GM12872 (cell line): ENCODE measurements around the gene LANCL1.
A peak's percentile ranks its signal among the peaks of the same experiment; 100 is the strongest.

Source experiments
- TF ChIP-seq, protein P1 (sequence below): IDR thresholded peaks from 3 replicates; pipeline ENCODE4 v1.5.1; 2011; ENCODE audit warnings: low read depth, mild to moderate bottlenecking, low read length, moderate library complexity; ENCODE audit not compliant: insufficient read depth

LANCL1 gene

DNA sequence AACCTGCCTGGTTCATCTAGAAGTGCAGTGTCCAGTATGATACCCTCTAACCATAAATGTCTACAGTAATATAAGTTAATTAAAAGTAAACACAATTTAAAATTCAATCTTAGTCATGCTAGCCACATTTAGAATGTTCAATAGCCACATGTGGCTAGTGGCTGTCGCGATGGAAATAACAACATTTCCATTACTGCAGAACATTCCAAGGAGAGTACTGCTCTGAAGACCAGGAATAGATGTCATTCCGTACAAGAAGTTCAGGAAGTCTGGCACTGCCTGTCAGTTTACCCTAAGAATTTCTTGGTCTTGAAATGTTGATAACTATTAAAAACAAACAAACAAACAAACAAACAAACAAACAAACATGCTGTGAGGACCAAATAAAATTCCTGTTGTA lies 17.2 kb downstream of the LANCL1 start:
- TF ChIP-seq, protein P1, sequence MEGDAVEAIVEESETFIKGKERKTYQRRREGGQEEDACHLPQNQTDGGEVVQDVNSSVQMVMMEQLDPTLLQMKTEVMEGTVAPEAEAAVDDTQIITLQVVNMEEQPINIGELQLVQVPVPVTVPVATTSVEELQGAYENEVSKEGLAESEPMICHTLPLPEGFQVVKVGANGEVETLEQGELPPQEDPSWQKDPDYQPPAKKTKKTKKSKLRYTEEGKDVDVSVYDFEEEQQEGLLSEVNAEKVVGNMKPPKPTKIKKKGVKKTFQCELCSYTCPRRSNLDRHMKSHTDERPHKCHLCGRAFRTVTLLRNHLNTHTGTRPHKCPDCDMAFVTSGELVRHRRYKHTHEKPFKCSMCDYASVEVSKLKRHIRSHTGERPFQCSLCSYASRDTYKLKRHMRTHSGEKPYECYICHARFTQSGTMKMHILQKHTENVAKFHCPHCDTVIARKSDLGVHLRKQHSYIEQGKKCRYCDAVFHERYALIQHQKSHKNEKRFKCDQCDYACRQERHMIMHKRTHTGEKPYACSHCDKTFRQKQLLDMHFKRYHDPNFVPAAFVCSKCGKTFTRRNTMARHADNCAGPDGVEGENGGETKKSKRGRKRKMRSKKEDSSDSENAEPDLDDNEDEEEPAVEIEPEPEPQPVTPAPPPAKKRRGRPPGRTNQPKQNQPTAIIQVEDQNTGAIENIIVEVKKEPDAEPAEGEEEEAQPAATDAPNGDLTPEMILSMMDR = no peak

DNA sequence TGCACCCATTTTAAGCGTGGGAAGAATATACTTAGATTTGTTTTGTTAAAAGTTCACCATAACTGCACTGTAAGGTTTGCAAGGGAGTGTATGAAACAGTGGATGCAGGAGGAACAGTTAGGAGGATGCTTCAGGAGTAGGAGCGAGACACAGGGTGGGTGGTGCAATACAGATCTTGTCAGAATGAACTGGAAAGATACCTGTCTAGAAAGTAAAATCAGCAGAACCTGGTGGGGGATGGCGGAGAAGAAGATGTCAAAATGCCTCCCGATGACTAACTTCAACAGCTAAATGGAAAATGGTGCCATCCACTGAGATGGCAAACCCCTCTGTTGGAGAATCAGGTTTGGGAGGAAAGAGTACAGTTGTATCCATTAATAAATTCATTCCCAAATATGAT lies 18.2 kb downstream of the LANCL1 start:
- TF ChIP-seq, protein P1 = no peak

DNA sequence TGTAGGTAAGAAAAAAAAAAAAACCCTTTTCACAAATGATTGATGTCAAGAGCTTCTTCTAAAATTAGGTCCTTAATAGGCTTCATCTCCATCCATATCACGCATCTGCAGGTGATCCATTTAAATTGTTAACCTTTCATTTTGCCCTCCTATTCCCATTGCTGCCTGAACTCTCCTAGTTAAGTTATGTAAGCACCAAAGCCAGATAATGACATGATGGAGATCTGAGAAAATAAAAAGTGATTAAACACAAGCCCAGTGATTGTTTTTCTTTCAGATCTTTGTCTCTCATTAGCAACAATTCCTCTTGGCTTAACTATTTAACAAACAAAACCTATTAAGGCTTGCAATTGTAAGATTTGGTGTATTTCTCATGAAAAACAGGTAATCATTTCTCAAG lies 20.0 kb downstream of the LANCL1 start:
- TF ChIP-seq, protein P1 = no peak

DNA sequence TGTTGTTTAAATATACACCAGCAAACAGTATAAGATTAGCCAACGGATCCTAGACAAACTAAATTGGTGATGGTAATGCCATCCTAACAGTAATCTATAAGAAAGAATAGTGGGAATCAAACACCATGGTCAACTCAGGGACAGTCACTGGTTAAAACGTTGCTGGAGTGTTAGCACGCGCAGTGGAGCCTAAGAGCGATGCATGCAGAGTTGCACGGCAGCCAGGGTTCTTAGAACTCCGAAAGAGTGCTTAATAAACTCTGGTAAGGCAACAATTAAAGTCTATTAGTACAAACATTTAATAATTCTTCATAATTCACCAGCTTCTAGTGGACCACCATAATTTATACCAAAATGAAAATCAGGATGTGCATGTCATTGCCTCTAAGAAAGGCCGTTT lies 22.2 kb downstream of the LANCL1 start:
- TF ChIP-seq, protein P1 = no peak

DNA sequence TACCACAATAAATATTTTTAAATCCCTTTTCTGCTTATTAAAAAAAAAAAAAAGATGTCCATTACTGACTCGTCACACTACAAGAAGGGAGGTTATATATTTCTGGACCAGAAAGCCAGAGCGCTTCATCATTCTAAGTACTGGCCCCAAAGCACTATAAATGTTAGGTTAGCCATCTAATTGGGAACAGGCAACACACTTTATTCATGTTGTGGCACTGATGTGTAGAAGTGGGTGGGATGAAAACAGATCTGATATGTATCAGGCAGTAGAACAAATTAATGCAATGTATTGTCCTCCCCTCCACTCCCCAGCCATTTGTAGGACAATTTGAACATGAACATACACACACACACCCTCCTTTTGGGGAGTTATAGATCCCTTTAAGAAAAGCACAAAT lies 24.4 kb downstream of the LANCL1 start:
- TF ChIP-seq, protein P1 = no peak

DNA sequence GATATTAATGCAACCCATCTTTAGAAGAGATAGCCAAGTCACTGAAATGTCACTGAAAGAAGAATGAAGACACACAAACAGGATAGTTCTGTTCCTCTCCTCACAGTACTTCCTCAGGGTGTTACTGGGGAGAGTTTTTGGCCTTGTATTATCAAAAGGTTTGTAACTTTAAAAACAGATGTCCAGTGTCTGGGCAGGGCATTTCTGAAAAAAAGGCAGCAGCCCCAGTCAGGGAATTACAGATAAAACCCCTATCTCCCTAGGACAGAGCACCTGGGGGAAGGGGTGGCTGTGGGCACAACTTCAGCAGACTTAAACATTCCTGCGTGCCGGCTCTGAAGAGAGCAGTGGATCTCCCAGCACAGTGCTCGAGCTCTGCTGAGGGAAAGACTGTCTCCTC lies 30.8 kb downstream of the LANCL1 start:
- TF ChIP-seq, protein P1 = no peak

DNA sequence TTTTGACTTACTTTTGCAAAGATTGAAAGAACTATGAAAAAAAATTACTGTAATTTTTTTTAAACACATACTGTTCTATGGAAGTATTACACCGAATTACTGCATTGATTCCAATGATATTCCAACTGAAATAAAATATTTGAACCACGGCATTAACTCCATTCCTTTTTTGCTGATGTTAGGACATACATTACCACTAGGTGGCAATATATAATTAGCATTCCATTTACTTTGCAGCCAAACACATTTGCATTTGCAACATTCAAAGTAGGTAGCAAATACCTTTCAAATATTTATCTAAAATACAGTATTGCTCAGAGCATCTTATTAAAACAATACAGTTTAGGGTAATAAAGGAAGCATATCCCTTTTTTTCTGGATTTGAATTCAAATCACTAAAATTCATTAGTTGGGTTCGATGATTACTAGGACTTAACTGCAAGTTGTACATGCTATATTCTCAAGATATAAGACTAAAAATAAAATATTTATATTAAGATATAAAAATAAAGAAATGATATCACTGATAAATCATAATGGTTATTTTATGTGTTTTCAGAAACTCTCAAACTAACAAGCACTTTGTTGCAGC lies 31.3 kb downstream of the LANCL1 start:
- TF ChIP-seq, protein P1 = peak; percentile 52; the same call in 2 of the 3 replicates
